ENCODE measurements around the gene PCSK6. TPM values are rescaled to one million over a fixed set of nuclear protein-coding genes. Genes with fewer than 3 reads are reported as not detected.

PCSK6 gene
- total and polyA plus RNA-seq, 2 experiments from 2014 or later = 4.8 to 6.4 TPM

GRCh38 chr15:101531170-101531569 is 41.7 kb upstream of the PCSK6 start:
- no peaks in the 10 kb centered on the region for H3K36me3 ChIP-seq
- H3K27ac ChIP-seq = no peak overlapping the region
- H3K9me3 ChIP-seq (ENCODE audit: low read depth) = no peaks in the 10 kb centered on the region
- DNase-seq (ENCODE audit: low read depth in 1 of 2, low spot score in 1 of 2) = no peak
- no peak for TF ChIP-seq CTCF (IDR thresholded peaks at IDR 0.05; ENCODE audit: low read depth, low read length)
- H3K4me1 ChIP-seq (ENCODE audit: low read depth) = no peaks in the 10 kb centered on the region
- H3K27me3 ChIP-seq = no peaks in the 10 kb centered on the region
- H3K4me3 ChIP-seq = no peak overlapping the region

GRCh38 chr15:101530224-101530958 is 40.9 kb upstream of the PCSK6 start:
- no peak for DNase-seq (ENCODE audit: low read depth in 1 of 2, low spot score in 1 of 2)

GRCh38 chr15:101528917-101529299 is 39.4 kb upstream of the PCSK6 start:
- H3K27ac ChIP-seq = no peak overlapping the region
- TF ChIP-seq CTCF (IDR thresholded peaks at IDR 0.05; ENCODE audit: low read depth, low read length) = no peak
- no peak overlapping the region for H3K4me3 ChIP-seq
- H3K27me3 ChIP-seq = no peaks in the 10 kb centered on the region
- no peak for DNase-seq (ENCODE audit: low read depth in 1 of 2, low spot score in 1 of 2)
- no peaks in the 10 kb centered on the region for H3K4me1 ChIP-seq (ENCODE audit: low read depth)
- H3K9me3 ChIP-seq (ENCODE audit: low read depth) = no peaks in the 10 kb centered on the region
- H3K36me3 ChIP-seq = no peaks in the 10 kb centered on the region

More at GRCh38 chr15:101530224-101530958, 40.9 kb upstream of the PCSK6 start:
- no peaks in the 10 kb centered on the region for H3K4me1 ChIP-seq (ENCODE audit: low read depth)
- H3K9me3 ChIP-seq (ENCODE audit: low read depth) = no peaks in the 10 kb centered on the region
- H3K36me3 ChIP-seq = no peaks in the 10 kb centered on the region
- TF ChIP-seq CTCF (IDR thresholded peaks at IDR 0.05; ENCODE audit: low read depth, low read length) = no peak
- no peak overlapping the region for H3K4me3 ChIP-seq
- no peak overlapping the region for H3K27ac ChIP-seq
- no peaks in the 10 kb centered on the region for H3K27me3 ChIP-seq

GRCh38 chr15:101528108-101528916 is 38.8 kb upstream of the PCSK6 start:
- no peaks in the 10 kb centered on the region for H3K36me3 ChIP-seq
- DNase-seq (ENCODE audit: low read depth in 1 of 2, low spot score in 1 of 2) = peak in 1 of 2 donors; percentile 44
- no peak overlapping the region for H3K27ac ChIP-seq
- TF ChIP-seq CTCF (IDR thresholded peaks at IDR 0.05; ENCODE audit: low read depth, low read length) = no peak
- no peaks in the 10 kb centered on the region for H3K4me1 ChIP-seq (ENCODE audit: low read depth)
- H3K9me3 ChIP-seq (ENCODE audit: low read depth) = no peaks in the 10 kb centered on the region
- no peak overlapping the region for H3K4me3 ChIP-seq
- H3K27me3 ChIP-seq = no peaks in the 10 kb centered on the region

- no peaks in the 10 kb centered on the region for H3K4me1 ChIP-seq (ENCODE audit: low read depth)
- DNase-seq (ENCODE audit: low read depth in 1 of 2, low spot score in 1 of 2) = no peak
- no peaks in the 10 kb centered on the region for H3K36me3 ChIP-seq
- no peak for TF ChIP-seq CTCF (IDR thresholded peaks at IDR 0.05; ENCODE audit: low read depth, low read length)
- no peak overlapping the region for H3K4me3 ChIP-seq
- no peaks in the 10 kb centered on the region for H3K9me3 ChIP-seq (ENCODE audit: low read depth)
- H3K27ac ChIP-seq = no peak overlapping the region
- H3K27me3 ChIP-seq = no peaks in the 10 kb centered on the region
Observed at GRCh38 chr15:101526890-101527289, 37.4 kb upstream of the PCSK6 start.

Data from cardiac muscle cell (in vitro differentiated cells and primary cell).